IgD-negative memory B cell (primary cell): ENCODE data around the gene RXRG. TPM values are rescaled to one million over a fixed set of nuclear protein-coding genes. Genes with fewer than 3 reads are reported as not detected.

Source experiments
- H3K27ac Mint-ChIP-seq, 3 donors: one replicate each; pipeline ENCODE4 v1.8.0; 2020 to 2022; ENCODE audit warnings: mild to moderate bottlenecking in 3 of 3, mixed read lengths in 3 of 3, moderate library complexity in 1 of 3
- H3K27me3 Mint-ChIP-seq: one replicate; pipeline ENCODE4 v1.8.0; 2021; ENCODE audit warnings: mixed read lengths
- H3K36me3 Mint-ChIP-seq: one replicate; pipeline ENCODE4 v1.8.0; 2020; ENCODE audit warnings: mild to moderate bottlenecking, mixed read lengths
- H3K4me1 Mint-ChIP-seq, 3 donors: one replicate each; pipeline ENCODE4 v1.8.0; 2020 to 2022; ENCODE audit warnings: mixed read lengths in 3 of 3, mild to moderate bottlenecking in 1 of 3
- H3K4me3 Mint-ChIP-seq, 4 donors: one replicate each; pipeline ENCODE4 v1.8.0; 2020 to 2022; ENCODE audit warnings: mild to moderate bottlenecking in 4 of 4, mixed read lengths in 4 of 4, moderate library complexity in 3 of 4
- H3K9me3 Mint-ChIP-seq, 3 donors: one replicate each; pipeline ENCODE4 v1.8.0; 2020 to 2021; ENCODE audit warnings: mixed read lengths in 3 of 3, mild to moderate bottlenecking in 1 of 3
- polyA plus RNA-seq: library from polyadenylated mRNA; unstranded; fragments of 300-500 nt; fragmentation: Illumina TruSeq; gene quantifications from one replicate; pipeline ENCODE4 v1.2.3, GENCODE V29; 2021

Gene RXRG
- polyA plus RNA-seq, 1 donor from 2014 or later: not detected

GRCh38 chr1:165354739-165355138, 90.2 kb downstream of the RXRG start:
- Mint-ChIP-seq H3K4me3 (no peak overlapping the region), H3K9me3 (no peaks in the 10 kb centered on the region)

GRCh38 chr1:165353731-165354671, 90.9 kb downstream of the RXRG start:
- Mint-ChIP-seq H3K9me3 (no peaks in the 10 kb centered on the region), H3K4me1 (peaks cover 0 to 7% (median 2%) of the 10 kb centered on the region in 3 donors), H3K4me3 (peak overlapping the region in 1 of 4 donors; percentile 56), H3K36me3 (no peaks in the 10 kb centered on the region), H3K27me3 (peaks cover 64% of the 10 kb centered on the region), H3K27ac (no peak overlapping the region)

More at GRCh38 chr1:165354739-165355138, 90.2 kb downstream of the RXRG start:
- peaks cover 0 to 7% (median 2%) of the 10 kb centered on the region in 3 donors for H3K4me1 Mint-ChIP-seq
- H3K36me3 Mint-ChIP-seq: no peaks in the 10 kb centered on the region
- H3K27me3 Mint-ChIP-seq: peaks cover 64% of the 10 kb centered on the region
- H3K27ac Mint-ChIP-seq: no peak overlapping the region

GRCh38 chr1:165352442-165353293, 92.3 kb downstream of the RXRG start:
- Mint-ChIP-seq H3K27ac (peak overlapping the region in 1 of 3 donors; percentile 63), H3K4me1 (peaks cover 0 to 7% (median 2%) of the 10 kb centered on the region in 3 donors), H3K9me3 (no peaks in the 10 kb centered on the region), H3K27me3 (peaks cover 57% of the 10 kb centered on the region), H3K4me3 (peak overlapping the region in 1 of 4 donors; percentile 23), H3K36me3 (no peaks in the 10 kb centered on the region)

DNA sequence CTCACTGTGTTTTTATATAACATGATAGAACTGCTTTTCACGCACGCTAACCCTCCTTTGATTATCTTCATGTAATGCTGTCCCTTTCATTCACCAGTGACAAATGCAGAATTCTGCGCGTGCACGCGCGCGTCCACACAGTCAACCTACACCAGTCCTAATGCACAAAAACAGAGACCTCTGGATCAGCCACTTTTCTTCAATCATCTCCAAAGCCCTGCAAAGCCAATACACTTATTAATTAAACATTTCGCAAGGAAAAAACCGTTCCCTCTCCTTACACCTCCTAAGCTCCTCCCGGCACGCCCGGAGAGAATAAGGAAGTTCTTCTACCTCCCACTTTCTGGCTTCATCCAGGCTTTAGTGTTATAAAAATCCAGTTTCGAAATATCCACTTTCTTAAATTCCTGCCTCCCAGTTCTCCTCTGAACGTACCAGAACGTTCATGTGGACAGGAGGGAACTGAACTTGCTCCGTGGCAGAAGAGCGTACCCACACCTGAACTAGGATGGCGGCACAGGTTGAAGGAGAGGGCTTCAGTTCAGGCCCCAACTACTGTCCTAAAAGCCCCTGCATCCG, 93.0 kb downstream of the RXRG start:
- no peak overlapping the region for H3K4me3 Mint-ChIP-seq
- no peaks in the 10 kb centered on the region for H3K36me3 Mint-ChIP-seq
- peaks cover 0 to 7% (median 2%) of the 10 kb centered on the region in 3 donors for H3K4me1 Mint-ChIP-seq
- H3K9me3 Mint-ChIP-seq: no peaks in the 10 kb centered on the region
- peaks cover 53% of the 10 kb centered on the region for H3K27me3 Mint-ChIP-seq
- peak overlapping the region in 1 of 3 donors; percentile 20 for H3K27ac Mint-ChIP-seq

Other genes starting within 250 kb of the RXRG start
- not detected for gene LMX1A, start 88.4 kb downstream of the RXRG start, polyA plus RNA-seq
- not detected for gene LRRC52, start 98.9 kb upstream of the RXRG start, polyA plus RNA-seq
- gene MGST3, start 186.1 kb upstream of the RXRG start, polyA plus RNA-seq: 90.2 TPM